Mucosa of rectum (tissue), 2 donors: Measurements from ENCODE around the gene IGFLR1.

Experiments used
- H3K27ac ChIP-seq, 2 donors: one replicate each; pipeline ENCODE4 v1.7.0; 2013; ENCODE audit warnings: inconsistent platforms in 2 of 2, low read depth in 2 of 2, low read length in 2 of 2
- H3K27me3 ChIP-seq, 2 donors: one replicate each; pipeline ENCODE4 v1.7.0; 2013; ENCODE audit warnings: low read length in 2 of 2; ENCODE audit not compliant: control insufficient read depth in 2 of 2, insufficient read depth in 2 of 2
- H3K36me3 ChIP-seq, 2 donors: one replicate each; pipeline ENCODE4 v1.7.0; 2013; ENCODE audit warnings: low read length in 2 of 2; ENCODE audit not compliant: control insufficient read depth in 2 of 2, insufficient read depth in 2 of 2
- H3K4me1 ChIP-seq, 2 donors: one replicate each; pipeline ENCODE4 v1.7.0; 2013; ENCODE audit warnings: low read length in 2 of 2, mild to moderate bottlenecking in 1 of 2; ENCODE audit not compliant: control insufficient read depth in 2 of 2, insufficient read depth in 2 of 2
- H3K4me3 ChIP-seq, 2 donors: one replicate each; pipeline ENCODE4 v1.7.0; 2013; ENCODE audit warnings: low read length in 2 of 2
- H3K9ac ChIP-seq, 2 donors: one replicate each; pipeline ENCODE4 v1.7.0; 2013; ENCODE audit warnings: low read length in 2 of 2, low read depth in 1 of 2, mild to moderate bottlenecking in 1 of 2
- H3K9me3 ChIP-seq, 2 donors: one replicate each; pipeline ENCODE4 v1.7.0; 2013; ENCODE audit warnings: low read length in 2 of 2; ENCODE audit not compliant: control insufficient read depth in 2 of 2
- donor health status: healthy.
- donor health status: Normal muscosa, but diverticular disease.

The IGFLR1 gene

GRCh38 chr19:35739275-35740107 lies 2.8 kb downstream of the IGFLR1 start:
- no peaks in the 10 kb centered on the region for H3K27me3 ChIP-seq
- H3K4me3 ChIP-seq = peak overlapping the region; percentile 76 to 85
- H3K4me1 ChIP-seq = peaks cover 15 to 23% of the 10 kb centered on the region in 2 donors
- peak overlapping the region in 1 of 2 donors; percentile 32 for H3K9ac ChIP-seq
- peak overlapping the region in 1 of 2 donors; percentile 86 for H3K27ac ChIP-seq
- peaks cover 25 to 37% of the 10 kb centered on the region in 2 donors for H3K36me3 ChIP-seq
- no peaks in the 10 kb centered on the region for H3K9me3 ChIP-seq

GRCh38 chr19:35738887-35739229 lies 3.4 kb downstream of the IGFLR1 start:
- no peak overlapping the region for H3K9ac ChIP-seq
- no peak overlapping the region for H3K27ac ChIP-seq
- no peak overlapping the region for H3K4me3 ChIP-seq
- H3K27me3 ChIP-seq = no peaks in the 10 kb centered on the region
- H3K4me1 ChIP-seq = peaks cover 9 to 16% of the 10 kb centered on the region in 2 donors
- no peaks in the 10 kb centered on the region for H3K9me3 ChIP-seq
- H3K36me3 ChIP-seq = peaks cover 26 to 43% of the 10 kb centered on the region in 2 donors

GRCh38 chr19:35738021-35738886 lies 4.0 kb downstream of the IGFLR1 start:
- H3K36me3 ChIP-seq = peaks cover 27 to 46% of the 10 kb centered on the region in 2 donors
- no peak overlapping the region for H3K27ac ChIP-seq
- no peak overlapping the region for H3K4me3 ChIP-seq
- H3K4me1 ChIP-seq = peaks cover 8 to 16% of the 10 kb centered on the region in 2 donors
- H3K9me3 ChIP-seq = no peaks in the 10 kb centered on the region
- no peak overlapping the region for H3K9ac ChIP-seq
- H3K27me3 ChIP-seq = no peaks in the 10 kb centered on the region

- H3K4me3 ChIP-seq = no peak overlapping the region
- H3K36me3 ChIP-seq = peaks cover 32 to 44% of the 10 kb centered on the region in 2 donors
- no peaks in the 10 kb centered on the region for H3K9me3 ChIP-seq
- H3K4me1 ChIP-seq = peaks cover 6 to 12% of the 10 kb centered on the region in 2 donors
- H3K27me3 ChIP-seq = no peaks in the 10 kb centered on the region
- no peak overlapping the region for H3K9ac ChIP-seq
- H3K27ac ChIP-seq = no peak overlapping the region
Observed at GRCh38 chr19:35736913-35737886, 5.1 kb downstream of the IGFLR1 start.

GRCh38 chr19:35734889-35735288 lies 7.4 kb downstream of the IGFLR1 start:
- Histone ChIP-seq H3K27ac (no peak overlapping the region), H3K4me1 (peaks cover under 1 to 4% of the 10 kb centered on the region in 2 donors), H3K4me3 (no peak overlapping the region), H3K27me3 (no peaks in the 10 kb centered on the region), H3K9me3 (no peaks in the 10 kb centered on the region), H3K36me3 (peaks cover 53 to 67% of the 10 kb centered on the region in 2 donors), H3K9ac (no peak overlapping the region)

- Histone ChIP-seq H3K27me3 (no peaks in the 10 kb centered on the region), H3K4me3 (no peak overlapping the region), H3K4me1 (no peaks in the 10 kb centered on the region), H3K9ac (no peak overlapping the region), H3K36me3 (peaks cover 59 to 73% of the 10 kb centered on the region in 2 donors), H3K27ac (no peak overlapping the region), H3K9me3 (no peaks in the 10 kb centered on the region)
Observed at GRCh38 chr19:35734273-35734672, 8.0 kb downstream of the IGFLR1 start.

GRCh38 chr19:35733180-35734125 lies 8.8 kb downstream of the IGFLR1 start:
- H3K9ac ChIP-seq = no peak overlapping the region
- H3K9me3 ChIP-seq = no peaks in the 10 kb centered on the region
- no peaks in the 10 kb centered on the region for H3K27me3 ChIP-seq
- peaks cover 65 to 73% of the 10 kb centered on the region in 2 donors for H3K36me3 ChIP-seq
- no peak overlapping the region for H3K27ac ChIP-seq
- H3K4me3 ChIP-seq = no peak overlapping the region
- H3K4me1 ChIP-seq = no peaks in the 10 kb centered on the region

GRCh38 chr19:35732540-35733179 lies 9.6 kb downstream of the IGFLR1 start:
- H3K9me3 ChIP-seq = no peaks in the 10 kb centered on the region
- no peaks in the 10 kb centered on the region for H3K4me1 ChIP-seq
- H3K36me3 ChIP-seq = peaks cover 66 to 72% of the 10 kb centered on the region in 2 donors

More at GRCh38 chr19:35732540-35733179, 9.6 kb downstream of the IGFLR1 start:
- Histone ChIP-seq H3K27ac (no peak overlapping the region), H3K9ac (no peak overlapping the region), H3K4me3 (no peak overlapping the region), H3K27me3 (no peaks in the 10 kb centered on the region)
